Karpas-422 (cell line): ENCODE results near the gene TUBA4B. TPM values are rescaled to one million over a fixed set of nuclear protein-coding genes. Genes with fewer than 3 reads are reported as not detected.

Experiments
- DNase-seq: peaks from one replicate; pipeline ENCODE4 v3.0.0-alpha.2; 2015
- H2AFZ ChIP-seq: fragments of 200-600 bp; sonication (generic); 2 replicates; pipeline ENCODE4 v1.6.1; 2014; ENCODE audit warnings: antibody characterized with exemption, low read length, mixed read lengths
- H3K27ac ChIP-seq: fragments of 200-600 bp; sonication (generic); 2 replicates; pipeline ENCODE4 v1.5.1; 2014; ENCODE audit warnings: mild to moderate bottlenecking, low read length, moderate library complexity
- H3K27me3 ChIP-seq: fragments of 200-600 bp; sonication (generic); 2 replicates; pipeline ENCODE4 v1.6.1; 2014; ENCODE audit warnings: low read length, mixed read lengths
- H3K36me3 ChIP-seq: fragments of 200-600 bp; sonication (generic); 2 replicates; pipeline ENCODE4 v1.6.1; 2014; ENCODE audit warnings: low read length, mixed read lengths; ENCODE audit not compliant: insufficient read depth
- H3K4me1 ChIP-seq: fragments of 200-600 bp; sonication (generic); 2 replicates; pipeline ENCODE4 v1.6.1; 2014; ENCODE audit warnings: mild to moderate bottlenecking, low read length, mixed read lengths
- H3K4me2 ChIP-seq: fragments of 200-600 bp; sonication (generic); 2 replicates; pipeline ENCODE4 v1.6.1; 2014; ENCODE audit warnings: low read length, low read depth, mild to moderate bottlenecking; ENCODE audit not compliant: poor library complexity, severe bottlenecking
- H3K4me3 ChIP-seq: fragments of 200-600 bp; sonication (generic); 2 replicates; pipeline ENCODE4 v1.5.1; 2014; ENCODE audit warnings: mild to moderate bottlenecking, antibody characterized with exemption, low read length, mixed read lengths
- H3K79me2 ChIP-seq: fragments of 200-600 bp; sonication (generic); 2 replicates; pipeline ENCODE4 v1.6.1; 2014; ENCODE audit warnings: mild to moderate bottlenecking, low read length, mixed read lengths
- H3K9ac ChIP-seq: fragments of 200-600 bp; sonication (generic); 2 replicates; pipeline ENCODE4 v1.6.0; 2014; ENCODE audit warnings: low read length
- H3K9me2 ChIP-seq: fragments of 200-600 bp; sonication (generic), shearing (Covaris generic); replicated peaks from 2 replicates; pipeline ENCODE4 v1.6.0; 2014; ENCODE audit warnings: mild to moderate bottlenecking, low read length, moderate library complexity; ENCODE audit not compliant: insufficient read depth
- H3K9me3 ChIP-seq: fragments of 300-700, 200-600 bp; sonication (generic); 2 replicates; pipeline ENCODE4 v1.6.1; 2014; ENCODE audit warnings: low read length, mixed read lengths
- H4K20me1 ChIP-seq: fragments of 200-600 bp; sonication (generic); 2 replicates; pipeline ENCODE4 v1.6.1; 2014; ENCODE audit warnings: mild to moderate bottlenecking, antibody characterized with exemption, low read length, low read depth; ENCODE audit not compliant: insufficient read depth
- total RNA-seq: library from RNA; depleted of rRNA; stranded (reverse); fragments of >200 nt; shearing (Covaris generic); gene quantifications from 2 replicates; pipeline ENCODE4 v1.2.3, GENCODE V29; 2014; ENCODE audit warnings: low replicate concordance

The TUBA4B gene
- total RNA-seq, 1 experiment from 2014 or later: not detected

- DNase-seq: peak; percentile 37
- Histone ChIP-seq H3K79me2 (no peaks in the 10 kb centered on the region), H2AFZ (no peak overlapping the region), H3K27ac (no peak overlapping the region), H3K4me1 (peaks cover 16% of the 10 kb centered on the region), H3K4me2 (peak overlapping the region; percentile 85), H3K9ac (peak overlapping the region; percentile 86), H3K36me3 (peaks cover 13% of the 10 kb centered on the region), H3K9me3 (peaks cover 6% of the 10 kb centered on the region), H3K27me3 (no peaks in the 10 kb centered on the region), H4K20me1 (no peaks in the 10 kb centered on the region), H3K9me2 (no peaks in the 10 kb centered on the region), H3K4me3 (peak overlapping the region; percentile 76; the same call in 1 of the 2 replicates)
Measured at GRCh38 chr2:219207884-219208740, 44.9 kb upstream of the TUBA4B start.

GRCh38 chr2:219209236-219210195, 43.5 kb upstream of the TUBA4B start:
- Histone ChIP-seq H4K20me1 (no peaks in the 10 kb centered on the region), H3K4me2 (no peak overlapping the region), H3K27ac (no peak overlapping the region), H3K79me2 (no peaks in the 10 kb centered on the region), H3K4me3 (no peak overlapping the region), H3K4me1 (peaks cover 16% of the 10 kb centered on the region), H3K27me3 (no peaks in the 10 kb centered on the region), H3K9me3 (peaks cover 4% of the 10 kb centered on the region), H3K9ac (no peak overlapping the region), H2AFZ (no peak overlapping the region), H3K36me3 (peaks cover 23% of the 10 kb centered on the region), H3K9me2 (no peaks in the 10 kb centered on the region)
- DNase-seq: peak; percentile 34

GRCh38 chr2:219210196-219210885, 42.7 kb upstream of the TUBA4B start:
- peak; percentile 10 for DNase-seq
- H3K9ac ChIP-seq: no peak overlapping the region
- peaks cover 16% of the 10 kb centered on the region for H3K4me1 ChIP-seq
- no peak overlapping the region for H3K27ac ChIP-seq
- no peak overlapping the region for H3K4me3 ChIP-seq
- peaks cover 31% of the 10 kb centered on the region for H3K36me3 ChIP-seq
- no peak overlapping the region for H3K4me2 ChIP-seq
- no peaks in the 10 kb centered on the region for H3K9me2 ChIP-seq
- H2AFZ ChIP-seq: no peak overlapping the region
- H3K9me3 ChIP-seq: no peaks in the 10 kb centered on the region
- H3K27me3 ChIP-seq: no peaks in the 10 kb centered on the region
- H4K20me1 ChIP-seq: no peaks in the 10 kb centered on the region
- 0 out of 2 replicates have a peak, but pooled peaks cover 2% of the 10 kb centered on the region for H3K79me2 ChIP-seq

GRCh38 chr2:219210886-219211362, 42.1 kb upstream of the TUBA4B start:
- Histone ChIP-seq H3K27me3 (no peaks in the 10 kb centered on the region), H3K9me2 (no peaks in the 10 kb centered on the region), H3K36me3 (peaks cover 31% of the 10 kb centered on the region), H3K4me2 (no peak overlapping the region), H4K20me1 (no peaks in the 10 kb centered on the region), H3K4me3 (no peak overlapping the region), H3K9me3 (no peaks in the 10 kb centered on the region), H3K4me1 (peaks cover 14% of the 10 kb centered on the region), H3K79me2 (0 out of 2 replicates have a peak, but pooled peaks cover 6% of the 10 kb centered on the region), H3K9ac (no peak overlapping the region), H2AFZ (no peak overlapping the region), H3K27ac (no peak overlapping the region)
- DNase-seq: peak; percentile 32

GRCh38 chr2:219213026-219213415, 40.0 kb upstream of the TUBA4B start:
- Histone ChIP-seq H3K36me3 (peaks cover 31% of the 10 kb centered on the region), H3K4me3 (no peak overlapping the region), H3K9me2 (no peaks in the 10 kb centered on the region), H3K27me3 (no peaks in the 10 kb centered on the region), H3K27ac (no peak overlapping the region), H3K4me1 (peaks cover 15% of the 10 kb centered on the region), H2AFZ (no peak overlapping the region), H4K20me1 (no peaks in the 10 kb centered on the region), H3K9me3 (no peaks in the 10 kb centered on the region), H3K9ac (no peak overlapping the region), H3K79me2 (peaks cover 22% of the 10 kb centered on the region), H3K4me2 (no peak overlapping the region)
- peak; percentile 6 for DNase-seq

- H3K9me2 ChIP-seq: no peaks in the 10 kb centered on the region
- H3K4me1 ChIP-seq: peaks cover 20% of the 10 kb centered on the region
- H3K4me3 ChIP-seq: no peak overlapping the region
- H3K27me3 ChIP-seq: no peaks in the 10 kb centered on the region
- H2AFZ ChIP-seq: no peak overlapping the region
- H3K9me3 ChIP-seq: no peaks in the 10 kb centered on the region
- H4K20me1 ChIP-seq: no peaks in the 10 kb centered on the region
- no peak overlapping the region for H3K4me2 ChIP-seq
- no peak overlapping the region for H3K9ac ChIP-seq
- peak; percentile 16 for DNase-seq
- no peak overlapping the region for H3K27ac ChIP-seq
- peaks cover 27% of the 10 kb centered on the region for H3K79me2 ChIP-seq
- peaks cover 27% of the 10 kb centered on the region for H3K36me3 ChIP-seq
Measured at GRCh38 chr2:219213486-219214071, 39.5 kb upstream of the TUBA4B start.

GRCh38 chr2:219214141-219214540, 38.9 kb upstream of the TUBA4B start:
- Histone ChIP-seq H3K27me3 (no peaks in the 10 kb centered on the region), H3K9me3 (no peaks in the 10 kb centered on the region), H3K9me2 (no peaks in the 10 kb centered on the region), H3K4me3 (no peak overlapping the region), H3K4me2 (no peak overlapping the region), H3K79me2 (peaks cover 27% of the 10 kb centered on the region), H4K20me1 (no peaks in the 10 kb centered on the region), H3K9ac (no peak overlapping the region), H3K36me3 (peaks cover 23% of the 10 kb centered on the region), H3K27ac (no peak overlapping the region), H3K4me1 (peaks cover 24% of the 10 kb centered on the region), H2AFZ (no peak overlapping the region)
- no peak for DNase-seq
